ENCODE data around the gene HACL1. TPM values are rescaled to one million over a fixed set of nuclear protein-coding genes. Genes with fewer than 3 reads are reported as not detected.

The HACL1 gene
- total and polyA plus RNA-seq, 11 donors = 7.2 to 21.5 (median 12.6) TPM

DNA sequence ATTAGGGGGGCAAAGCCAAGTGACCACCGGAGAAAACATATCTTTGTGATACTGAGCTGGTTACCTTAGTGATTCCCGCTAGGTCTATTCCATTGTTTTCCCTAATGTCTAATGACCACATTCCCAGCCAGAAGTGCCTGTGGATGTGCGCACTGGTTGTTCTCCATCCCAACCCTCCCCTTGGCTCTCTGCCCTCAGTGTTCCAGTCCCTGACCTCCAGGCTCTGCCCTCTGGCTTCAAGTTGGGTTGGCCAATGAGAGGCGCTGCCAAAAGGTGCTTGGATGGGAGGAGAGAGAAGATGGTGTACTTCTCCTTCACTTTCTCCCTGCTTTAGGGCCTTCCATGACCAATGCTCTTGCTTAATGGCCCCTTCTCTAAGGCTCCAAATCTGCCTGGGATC is 82.3 kb downstream of the HACL1 start:
- peak; percentile 31 to 73 (median 66) for DNase-seq
- H3K27ac ChIP-seq = peak overlapping the region in 9 of 12 donors; percentile 2 to 91 (median 81)
- 66 to 74% (median 67%) methylated on average over 4 of the region's 4 CpGs for WGBS, 4 donors
- no peaks in the 10 kb centered on the region for H3K27me3 ChIP-seq
- no peaks in the 10 kb centered on the region for H3K36me3 ChIP-seq
- H3K9me3 ChIP-seq = no peaks in the 10 kb centered on the region
- intact Hi-C loops (cut with DNase I) = no loop called here
- peak; percentile 55 to 67 (median 58) for ATAC-seq
- H3K4me1 ChIP-seq = peaks cover 0 to 61% (median 13%) of the 10 kb centered on the region in 12 donors
- H3K4me3 ChIP-seq = no peak overlapping the region
- no peak for TF ChIP-seq POLR2A (IDR thresholded peaks at IDR 0.05)
- TF ChIP-seq, protein P1, sequence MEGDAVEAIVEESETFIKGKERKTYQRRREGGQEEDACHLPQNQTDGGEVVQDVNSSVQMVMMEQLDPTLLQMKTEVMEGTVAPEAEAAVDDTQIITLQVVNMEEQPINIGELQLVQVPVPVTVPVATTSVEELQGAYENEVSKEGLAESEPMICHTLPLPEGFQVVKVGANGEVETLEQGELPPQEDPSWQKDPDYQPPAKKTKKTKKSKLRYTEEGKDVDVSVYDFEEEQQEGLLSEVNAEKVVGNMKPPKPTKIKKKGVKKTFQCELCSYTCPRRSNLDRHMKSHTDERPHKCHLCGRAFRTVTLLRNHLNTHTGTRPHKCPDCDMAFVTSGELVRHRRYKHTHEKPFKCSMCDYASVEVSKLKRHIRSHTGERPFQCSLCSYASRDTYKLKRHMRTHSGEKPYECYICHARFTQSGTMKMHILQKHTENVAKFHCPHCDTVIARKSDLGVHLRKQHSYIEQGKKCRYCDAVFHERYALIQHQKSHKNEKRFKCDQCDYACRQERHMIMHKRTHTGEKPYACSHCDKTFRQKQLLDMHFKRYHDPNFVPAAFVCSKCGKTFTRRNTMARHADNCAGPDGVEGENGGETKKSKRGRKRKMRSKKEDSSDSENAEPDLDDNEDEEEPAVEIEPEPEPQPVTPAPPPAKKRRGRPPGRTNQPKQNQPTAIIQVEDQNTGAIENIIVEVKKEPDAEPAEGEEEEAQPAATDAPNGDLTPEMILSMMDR (IDR thresholded peaks at IDR 0.05) = no peak

DNA sequence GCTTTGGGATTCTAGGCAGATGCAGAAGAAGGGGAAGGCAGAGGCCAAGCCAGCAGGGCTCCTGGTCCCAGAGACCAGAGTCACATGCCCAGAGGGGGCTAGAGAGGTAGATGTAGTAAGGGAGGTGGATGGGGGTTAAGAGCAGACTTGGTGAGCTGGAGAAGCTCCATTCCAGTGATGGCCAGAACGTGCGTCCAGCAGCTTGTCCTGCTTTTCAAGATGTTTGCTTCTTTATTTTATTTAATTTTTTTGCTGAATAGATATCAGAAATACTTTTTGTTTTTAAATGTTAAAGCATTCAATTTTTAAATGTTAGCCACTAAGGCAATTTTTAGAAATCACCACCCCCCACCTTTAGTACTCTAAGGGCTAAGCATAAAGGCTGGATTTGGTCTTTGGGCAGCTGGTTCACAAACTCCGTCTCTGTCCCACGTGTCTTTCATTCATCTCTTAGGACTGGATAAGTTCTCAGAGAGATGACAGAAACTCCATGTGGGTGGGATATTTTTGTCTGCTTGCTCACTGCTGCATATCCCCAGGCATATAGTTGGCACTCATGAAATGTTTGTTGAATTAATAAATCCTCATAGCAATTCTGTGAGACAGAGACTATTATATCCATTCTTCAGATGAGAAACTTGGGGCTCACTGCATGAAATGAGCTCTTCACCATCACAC is 86.6 kb downstream of the HACL1 start:
- no peak for DNase-seq
- Histone ChIP-seq H3K9me3 (no peaks in the 10 kb centered on the region), H3K27ac (no peak overlapping the region), H3K4me1 (peaks cover 0 to 46% (median 13%) of the 10 kb centered on the region in 12 donors), H3K27me3 (no peaks in the 10 kb centered on the region), H3K4me3 (no peak overlapping the region), H3K36me3 (no peaks in the 10 kb centered on the region)
- WGBS, 4 donors = 51 to 76% (median 63%) methylated on average over 4 of the region's 4 CpGs
- intact Hi-C loops (cut with DNase I) = no loop called here
- peak in 1 of 4 donors; percentile 24 for ATAC-seq
- TF ChIP-seq, protein P1 (IDR thresholded peaks at IDR 0.05) = no peak
- TF ChIP-seq POLR2A (IDR thresholded peaks at IDR 0.05) = no peak

DNA sequence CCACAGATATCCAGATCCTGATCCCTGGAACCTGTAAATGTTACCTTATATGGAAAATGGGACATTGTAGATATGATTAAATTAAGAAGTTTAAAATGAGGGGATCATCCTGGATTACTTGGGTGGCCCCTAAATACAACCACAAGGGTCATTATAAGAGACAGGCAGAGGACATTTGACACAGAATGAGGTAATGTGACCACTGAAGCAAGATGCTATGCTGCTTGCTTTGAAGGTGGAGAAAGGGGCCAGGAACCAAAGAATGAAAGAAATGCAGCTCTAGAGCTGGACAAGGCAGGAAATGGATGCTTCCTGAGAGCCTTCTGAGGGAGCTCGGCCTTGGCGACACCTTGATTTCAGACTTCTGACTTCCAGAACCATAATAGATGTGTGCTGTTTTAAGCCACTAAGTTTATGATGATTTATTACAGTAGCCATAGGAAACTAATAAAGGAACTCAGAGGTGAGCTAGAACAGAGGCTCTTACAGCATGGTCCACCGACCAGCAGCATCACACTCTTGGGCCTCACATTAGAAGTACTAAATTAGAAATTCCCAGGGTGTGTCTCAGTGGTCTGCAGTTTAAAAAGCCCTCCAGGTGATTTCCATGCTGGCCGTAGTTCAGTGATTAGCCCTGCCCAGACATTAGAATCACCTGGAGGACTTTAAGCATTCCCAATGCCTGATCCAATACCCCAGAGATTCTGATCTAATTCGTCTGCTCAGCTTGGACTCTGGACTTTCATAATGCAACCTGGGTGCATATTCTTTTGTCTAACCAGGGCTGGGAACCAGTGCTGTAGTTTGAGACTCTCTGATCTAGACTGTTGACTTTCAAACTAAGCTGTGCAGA is 87.3 kb downstream of the HACL1 start:
- TF ChIP-seq, protein P1 (IDR thresholded peaks at IDR 0.05) = no peak
- no peak for TF ChIP-seq POLR2A (IDR thresholded peaks at IDR 0.05)
- Histone ChIP-seq H3K4me3 (no peak overlapping the region), H3K4me1 (peaks cover 0 to 39% (median 13%) of the 10 kb centered on the region in 12 donors), H3K27me3 (no peaks in the 10 kb centered on the region), H3K9me3 (no peaks in the 10 kb centered on the region), H3K36me3 (no peaks in the 10 kb centered on the region), H3K27ac (no peak overlapping the region)
- DNase-seq (no peak), ATAC-seq (no peak)
- 80 to 86% (median 83%) methylated on average over 4 to 5 of the region's 5 CpGs for WGBS, 4 donors
- intact Hi-C loops (cut with DNase I) = no loop called here

DNA sequence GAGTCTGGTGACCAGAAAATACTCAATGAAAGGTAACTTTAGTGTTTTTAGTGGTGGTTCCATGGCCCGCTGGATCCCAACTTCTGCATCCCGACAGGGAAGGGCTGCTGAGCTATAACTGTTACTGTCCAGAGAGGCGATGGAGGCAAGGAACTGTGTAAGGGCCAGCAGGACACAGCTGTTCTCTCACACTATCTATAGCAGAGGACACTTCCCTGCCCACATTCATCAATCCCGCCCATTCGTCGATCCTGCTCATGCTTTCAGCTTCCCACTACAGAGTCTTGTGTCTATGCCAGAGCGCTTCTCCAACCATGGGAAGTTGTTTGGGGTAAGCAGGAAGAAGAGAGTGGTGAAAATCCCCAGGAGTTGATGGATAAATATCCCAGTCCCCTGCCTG is 88.3 kb downstream of the HACL1 start:
- peaks cover 0 to 37% (median 13%) of the 10 kb centered on the region in 12 donors for H3K4me1 ChIP-seq
- TF ChIP-seq POLR2A (IDR thresholded peaks at IDR 0.05) = no peak
- TF ChIP-seq, protein P1 (IDR thresholded peaks at IDR 0.05) = no peak
- no peak for DNase-seq
- no peak for ATAC-seq
- no peak overlapping the region for H3K4me3 ChIP-seq
- intact Hi-C loops (cut with DNase I) = no loop called here
- no peaks in the 10 kb centered on the region for H3K36me3 ChIP-seq
- H3K27me3 ChIP-seq = no peaks in the 10 kb centered on the region
- no peaks in the 10 kb centered on the region for H3K9me3 ChIP-seq
- WGBS, 4 donors = 83 to 84% (median 84%) methylated on average over 7 of the region's 7 CpGs
- no peak overlapping the region for H3K27ac ChIP-seq
